Measurements from ENCODE around the gene C17orf114.
A peak's percentile ranks its signal among the peaks of the same experiment; 100 is the strongest.

The C17orf114 gene

DNA sequence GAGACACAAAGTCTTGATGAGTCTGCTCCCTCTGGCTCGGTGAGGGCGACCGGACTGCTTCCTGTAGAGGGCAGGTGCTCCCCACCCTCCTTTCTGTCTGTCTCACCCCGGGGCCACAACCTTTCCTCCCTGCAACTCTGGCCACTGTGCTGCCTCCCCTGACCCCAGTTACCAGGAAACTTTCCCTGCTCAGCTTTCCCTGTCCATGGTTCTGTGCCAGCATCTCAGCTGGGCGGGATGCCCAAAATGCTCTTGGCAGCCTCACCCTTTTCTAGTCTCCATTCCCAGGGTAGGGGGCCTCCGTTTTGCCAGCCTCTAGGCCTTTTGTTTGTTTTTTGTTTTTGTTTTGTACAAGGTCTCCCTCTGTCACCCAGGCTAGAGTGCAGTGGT is 6.2 kb upstream of the C17orf114 start:
- Mint-ChIP-seq H3K36me3 (ENCODE audit: low read depth) (peaks cover 12% of the 10 kb centered on the region), H3K4me1 (ENCODE audit: low read depth) (peaks cover 12% of the 10 kb centered on the region), H3K27ac (no peak overlapping the region), H3K9me3 (no peaks in the 10 kb centered on the region), H3K4me3 (peak overlapping the region; percentile 75), H3K27me3 (no peaks in the 10 kb centered on the region)
- DNase-seq = no peak

GRCh38 chr17:4807605-4808377 is 5.7 kb upstream of the C17orf114 start:
- peak overlapping the region; percentile 47 for H3K27ac Mint-ChIP-seq
- H3K27me3 Mint-ChIP-seq = no peaks in the 10 kb centered on the region
- DNase-seq = peak; percentile 35
- peaks cover 12% of the 10 kb centered on the region for H3K36me3 Mint-ChIP-seq (ENCODE audit: low read depth)
- peak overlapping the region; percentile 75 for H3K4me3 Mint-ChIP-seq
- H3K4me1 Mint-ChIP-seq (ENCODE audit: low read depth) = peaks cover 12% of the 10 kb centered on the region
- H3K9me3 Mint-ChIP-seq = no peaks in the 10 kb centered on the region

GRCh38 chr17:4806777-4807604 is 4.9 kb upstream of the C17orf114 start, which contains the start of gene PLD2:
PLD2 (plus strand) TSS chr17:4807152; CDS start chr17:4807773, 621 bp downstream.
- DNase-seq = peak; percentile 90
- Mint-ChIP-seq H3K36me3 (ENCODE audit: low read depth) (peaks cover 12% of the 10 kb centered on the region), H3K4me3 (peak within 1 kb of the TSS; percentile 78), H3K27me3 (no peaks in the 10 kb centered on the region), H3K27ac (peak within 1 kb of the TSS; percentile 47), H3K9me3 (no peaks in the 10 kb centered on the region), H3K4me1 (ENCODE audit: low read depth) (peaks cover 12% of the 10 kb centered on the region)

DNA sequence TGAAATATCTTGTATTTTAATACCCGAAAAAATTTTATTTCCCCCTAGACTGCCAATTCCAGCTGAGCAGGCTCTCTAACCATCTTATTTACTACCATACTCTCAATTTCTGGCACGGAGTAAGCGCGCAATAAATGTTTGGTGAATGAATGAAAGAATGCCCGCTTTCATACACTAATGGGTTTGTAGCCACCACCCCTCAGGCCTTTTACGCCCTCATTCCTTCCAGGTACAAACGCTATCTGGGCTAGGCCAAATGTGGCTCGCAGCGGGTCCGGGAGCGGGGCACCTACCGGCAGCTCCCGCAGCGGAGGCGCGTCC is 4.3 kb upstream of the C17orf114 start:
- H3K27me3 Mint-ChIP-seq = no peaks in the 10 kb centered on the region
- peak overlapping the region; percentile 18 for H3K27ac Mint-ChIP-seq
- DNase-seq = no peak
- peaks cover 10% of the 10 kb centered on the region for H3K36me3 Mint-ChIP-seq (ENCODE audit: low read depth)
- no peaks in the 10 kb centered on the region for H3K9me3 Mint-ChIP-seq
- H3K4me1 Mint-ChIP-seq (ENCODE audit: low read depth) = peaks cover 12% of the 10 kb centered on the region
- H3K4me3 Mint-ChIP-seq = peak overlapping the region; percentile 78

- H3K27me3 Mint-ChIP-seq = no peaks in the 10 kb centered on the region
- no peaks in the 10 kb centered on the region for H3K9me3 Mint-ChIP-seq
- peak overlapping the region; percentile 58 for H3K27ac Mint-ChIP-seq
- DNase-seq = no peak
- no peak overlapping the region for H3K4me3 Mint-ChIP-seq
- peaks cover 39% of the 10 kb centered on the region for H3K36me3 Mint-ChIP-seq (ENCODE audit: low read depth)
- H3K4me1 Mint-ChIP-seq (ENCODE audit: low read depth) = peaks cover 22% of the 10 kb centered on the region
Measured at GRCh38 chr17:4800462-4801196, 1.5 kb downstream of the C17orf114 start.

GRCh38 chr17:4796552-4796920 is 5.6 kb downstream of the C17orf114 start:
- Mint-ChIP-seq H3K4me3 (peak overlapping the region; percentile 97), H3K36me3 (ENCODE audit: low read depth) (peaks cover 39% of the 10 kb centered on the region), H3K27me3 (no peaks in the 10 kb centered on the region), H3K4me1 (ENCODE audit: low read depth) (peaks cover 26% of the 10 kb centered on the region), H3K9me3 (no peaks in the 10 kb centered on the region), H3K27ac (peak overlapping the region; percentile 99)
- peak; percentile 56 for DNase-seq

GRCh38 chr17:4795168-4795567 is 7.0 kb downstream of the C17orf114 start:
- H3K4me3 Mint-ChIP-seq = peak overlapping the region; percentile 97
- H3K36me3 Mint-ChIP-seq (ENCODE audit: low read depth) = peaks cover 29% of the 10 kb centered on the region
- H3K27me3 Mint-ChIP-seq = no peaks in the 10 kb centered on the region
- H3K4me1 Mint-ChIP-seq (ENCODE audit: low read depth) = peaks cover 29% of the 10 kb centered on the region
- H3K9me3 Mint-ChIP-seq = no peaks in the 10 kb centered on the region
- H3K27ac Mint-ChIP-seq = peak overlapping the region; percentile 99
- DNase-seq = no peak

GRCh38 chr17:4790705-4791088 is 11.4 kb downstream of the C17orf114 start:
- no peak for DNase-seq
- peak overlapping the region; percentile 80 for H3K4me3 Mint-ChIP-seq
- H3K4me1 Mint-ChIP-seq (ENCODE audit: low read depth) = peaks cover 31% of the 10 kb centered on the region
- H3K27ac Mint-ChIP-seq = peak overlapping the region; percentile 94
- no peaks in the 10 kb centered on the region for H3K36me3 Mint-ChIP-seq (ENCODE audit: low read depth)
- H3K9me3 Mint-ChIP-seq = no peaks in the 10 kb centered on the region
- H3K27me3 Mint-ChIP-seq = peaks cover 37% of the 10 kb centered on the region

- Mint-ChIP-seq H3K4me3 (peak overlapping the region; percentile 80), H3K36me3 (ENCODE audit: low read depth) (no peaks in the 10 kb centered on the region), H3K4me1 (ENCODE audit: low read depth) (peaks cover 33% of the 10 kb centered on the region), H3K27ac (peak overlapping the region; percentile 94), H3K9me3 (no peaks in the 10 kb centered on the region), H3K27me3 (peaks cover 42% of the 10 kb centered on the region)
- DNase-seq = peak; percentile 88
Measured at GRCh38 chr17:4789951-4790704, 12.0 kb downstream of the C17orf114 start.

- no peaks in the 10 kb centered on the region for H3K9me3 Mint-ChIP-seq
- H3K27ac Mint-ChIP-seq = peak overlapping the region; percentile 73
- H3K4me1 Mint-ChIP-seq (ENCODE audit: low read depth) = peaks cover 33% of the 10 kb centered on the region
- no peak for DNase-seq
- no peaks in the 10 kb centered on the region for H3K36me3 Mint-ChIP-seq (ENCODE audit: low read depth)
- H3K27me3 Mint-ChIP-seq = peaks cover 45% of the 10 kb centered on the region
- H3K4me3 Mint-ChIP-seq = peak overlapping the region; percentile 72
Measured at GRCh38 chr17:4789701-4789950, 12.5 kb downstream of the C17orf114 start.

DNA sequence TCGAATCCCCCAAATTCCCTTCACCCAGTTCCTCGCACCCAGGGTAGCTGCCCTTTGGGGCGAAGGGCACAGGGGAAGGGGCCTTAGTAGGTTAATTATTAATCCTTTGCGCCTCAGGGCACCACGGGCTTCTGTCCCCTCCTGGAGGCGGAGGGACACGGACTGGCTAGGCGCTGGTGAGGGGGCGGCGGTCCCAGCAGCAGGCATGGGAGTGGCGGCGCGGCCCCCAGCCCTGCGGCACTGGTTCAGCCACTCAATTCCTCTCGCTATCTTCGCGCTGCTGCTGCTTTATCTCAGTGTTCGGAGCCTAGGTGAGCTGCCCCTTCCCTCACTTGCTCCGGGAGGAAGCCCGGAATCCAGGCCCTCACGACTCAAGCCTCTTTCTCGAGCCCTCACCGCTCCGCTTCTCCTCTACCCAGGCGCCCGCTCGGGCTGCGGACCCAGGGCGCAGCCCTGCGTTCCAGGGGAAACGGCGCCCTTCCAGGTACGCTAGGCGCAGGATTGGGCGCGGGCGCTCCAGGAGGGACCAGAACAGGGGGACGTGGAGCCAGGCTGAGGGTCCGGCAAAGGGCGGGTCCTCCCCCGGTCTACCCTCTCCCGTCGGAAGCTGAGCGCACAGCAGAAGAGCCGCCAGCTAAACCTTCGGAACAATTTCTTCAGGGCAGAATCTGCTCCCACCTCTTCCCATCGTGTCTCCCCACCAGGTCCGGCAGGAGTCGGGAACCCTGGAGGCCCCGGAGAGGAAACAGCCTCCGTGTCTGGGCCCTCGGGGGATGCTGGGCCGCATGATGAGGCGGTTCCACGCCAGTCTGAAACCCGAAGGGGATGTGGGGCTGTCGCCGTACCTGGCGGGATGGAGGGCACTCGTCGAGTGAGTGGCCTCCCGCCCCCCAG is 13.1 kb downstream of the C17orf114 start, which contains the start of gene GLTPD2:
Gene GLTPD2, plus strand, starts transcription at position 158 of the 894 bp plus-strand sequence. Its CDS starts 48 bp downstream, at position 206.
- Mint-ChIP-seq H3K4me1 (ENCODE audit: low read depth) (peaks cover 33% of the 10 kb centered on the region), H3K36me3 (ENCODE audit: low read depth) (no peaks in the 10 kb centered on the region), H3K27me3 (peaks cover 51% of the 10 kb centered on the region), H3K27ac (peak within 1 kb of the TSS; percentile 73), H3K4me3 (peak within 1 kb of the TSS; percentile 72), H3K9me3 (no peaks in the 10 kb centered on the region)
- no peak for DNase-seq

GRCh38 chr17:4788159-4788806 is 13.8 kb downstream of the C17orf114 start:
- Mint-ChIP-seq H3K36me3 (ENCODE audit: low read depth) (no peaks in the 10 kb centered on the region), H3K27ac (peak overlapping the region; percentile 14), H3K27me3 (peaks cover 57% of the 10 kb centered on the region), H3K4me1 (ENCODE audit: low read depth) (peaks cover 33% of the 10 kb centered on the region), H3K9me3 (no peaks in the 10 kb centered on the region), H3K4me3 (no peak overlapping the region)
- no peak for DNase-seq

DNA sequence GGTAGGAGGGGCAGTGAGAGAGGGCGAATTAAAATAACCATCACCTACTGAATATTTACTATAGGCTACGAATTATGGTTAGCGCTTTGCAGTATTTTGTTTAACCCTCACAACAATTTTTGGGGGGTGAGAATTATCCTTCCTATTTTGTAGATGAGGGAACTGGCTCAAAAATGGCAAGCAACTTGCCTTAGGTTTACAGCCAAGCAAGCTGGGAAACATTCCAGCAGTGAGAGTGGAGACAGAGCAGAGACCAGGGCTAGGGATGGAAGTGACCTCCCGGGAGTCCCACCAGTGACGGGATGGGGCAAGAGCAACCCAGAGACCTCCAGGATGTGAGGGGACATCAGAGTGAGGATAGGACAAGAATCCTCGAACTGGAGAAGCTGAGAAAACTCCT is 15.6 kb downstream of the C17orf114 start:
- Mint-ChIP-seq H3K27ac (no peak overlapping the region), H3K4me3 (no peak overlapping the region)

More for the DNA sequence above, 15.6 kb downstream of the C17orf114 start:
- Mint-ChIP-seq H3K9me3 (no peaks in the 10 kb centered on the region), H3K36me3 (ENCODE audit: low read depth) (no peaks in the 10 kb centered on the region), H3K27me3 (peaks cover 70% of the 10 kb centered on the region), H3K4me1 (ENCODE audit: low read depth) (peaks cover 36% of the 10 kb centered on the region)
- no peak for DNase-seq

Measured in activated T-cell treated with anti-CD3 and anti-CD28 coated beads, Interleukin-2, amount 50 U/mL, for 24 hours (primary cell).